B cell (primary cell): ENCODE data around the gene STK33.

Experiments used
- EZH2 ChIP-seq: IDR thresholded peaks from 2 replicates; pipeline ENCODE4 v1.6.1; 2012; ENCODE audit warnings: borderline replicate concordance, low read depth, mild to moderate bottlenecking, moderate library complexity, low read length; ENCODE audit not compliant: insufficient read depth, poor library complexity, severe bottlenecking
- TF ChIP-seq, protein P1 (sequence below): fragments of 200-600 bp; IDR thresholded peaks from one replicate; pipeline ENCODE4 v1.8.0; 2022; ENCODE audit warnings: antibody characterized with exemption, mild to moderate bottlenecking

GRCh38 chr11:8383227-8383626 lies 210.8 kb downstream of the STK33 start:
- TF ChIP-seq, protein P1, sequence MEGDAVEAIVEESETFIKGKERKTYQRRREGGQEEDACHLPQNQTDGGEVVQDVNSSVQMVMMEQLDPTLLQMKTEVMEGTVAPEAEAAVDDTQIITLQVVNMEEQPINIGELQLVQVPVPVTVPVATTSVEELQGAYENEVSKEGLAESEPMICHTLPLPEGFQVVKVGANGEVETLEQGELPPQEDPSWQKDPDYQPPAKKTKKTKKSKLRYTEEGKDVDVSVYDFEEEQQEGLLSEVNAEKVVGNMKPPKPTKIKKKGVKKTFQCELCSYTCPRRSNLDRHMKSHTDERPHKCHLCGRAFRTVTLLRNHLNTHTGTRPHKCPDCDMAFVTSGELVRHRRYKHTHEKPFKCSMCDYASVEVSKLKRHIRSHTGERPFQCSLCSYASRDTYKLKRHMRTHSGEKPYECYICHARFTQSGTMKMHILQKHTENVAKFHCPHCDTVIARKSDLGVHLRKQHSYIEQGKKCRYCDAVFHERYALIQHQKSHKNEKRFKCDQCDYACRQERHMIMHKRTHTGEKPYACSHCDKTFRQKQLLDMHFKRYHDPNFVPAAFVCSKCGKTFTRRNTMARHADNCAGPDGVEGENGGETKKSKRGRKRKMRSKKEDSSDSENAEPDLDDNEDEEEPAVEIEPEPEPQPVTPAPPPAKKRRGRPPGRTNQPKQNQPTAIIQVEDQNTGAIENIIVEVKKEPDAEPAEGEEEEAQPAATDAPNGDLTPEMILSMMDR, result no peak
- TF ChIP-seq EZH2, result no peak
